HUES6 (cell line): ENCODE measurements around the gene RAB25.
A peak's percentile ranks its signal among the peaks of the same experiment; 100 is the strongest.
"Not testable (repeated sequence)": the region's sequence is repeated elsewhere in the genome, so short reads cannot be mapped to it uniquely, and the experiment has no call there.

Source experiments
- H3K27ac ChIP-seq: 2 replicates; pipeline ENCODE4 v1.7.0; 2013; ENCODE audit warnings: low read depth, mild to moderate bottlenecking, low read length, inconsistent platforms
- H3K27me3 ChIP-seq: 2 replicates; pipeline ENCODE4 v1.6.1; 2013; ENCODE audit warnings: low read length; ENCODE audit not compliant: control insufficient read depth, insufficient read depth
- H3K36me3 ChIP-seq: 2 replicates; pipeline ENCODE4 v1.6.1; 2013; ENCODE audit warnings: low read length; ENCODE audit not compliant: control insufficient read depth, insufficient read depth
- H3K4me1 ChIP-seq: 2 replicates; pipeline ENCODE4 v1.6.1; 2013; ENCODE audit warnings: low read length; ENCODE audit not compliant: control insufficient read depth, insufficient read depth
- H3K4me3 ChIP-seq: 2 replicates; pipeline ENCODE4 v1.5.1; 2013; ENCODE audit warnings: low read depth, low read length
- H3K9ac ChIP-seq: one replicate; pipeline ENCODE4 v1.6.1; 2013; ENCODE audit warnings: mild to moderate bottlenecking, low read length
- H3K9me3 ChIP-seq: 2 replicates; pipeline ENCODE4 v1.6.1; 2013; ENCODE audit warnings: low read depth, low read length; ENCODE audit not compliant: control insufficient read depth, insufficient read depth

RAB25 gene

DNA sequence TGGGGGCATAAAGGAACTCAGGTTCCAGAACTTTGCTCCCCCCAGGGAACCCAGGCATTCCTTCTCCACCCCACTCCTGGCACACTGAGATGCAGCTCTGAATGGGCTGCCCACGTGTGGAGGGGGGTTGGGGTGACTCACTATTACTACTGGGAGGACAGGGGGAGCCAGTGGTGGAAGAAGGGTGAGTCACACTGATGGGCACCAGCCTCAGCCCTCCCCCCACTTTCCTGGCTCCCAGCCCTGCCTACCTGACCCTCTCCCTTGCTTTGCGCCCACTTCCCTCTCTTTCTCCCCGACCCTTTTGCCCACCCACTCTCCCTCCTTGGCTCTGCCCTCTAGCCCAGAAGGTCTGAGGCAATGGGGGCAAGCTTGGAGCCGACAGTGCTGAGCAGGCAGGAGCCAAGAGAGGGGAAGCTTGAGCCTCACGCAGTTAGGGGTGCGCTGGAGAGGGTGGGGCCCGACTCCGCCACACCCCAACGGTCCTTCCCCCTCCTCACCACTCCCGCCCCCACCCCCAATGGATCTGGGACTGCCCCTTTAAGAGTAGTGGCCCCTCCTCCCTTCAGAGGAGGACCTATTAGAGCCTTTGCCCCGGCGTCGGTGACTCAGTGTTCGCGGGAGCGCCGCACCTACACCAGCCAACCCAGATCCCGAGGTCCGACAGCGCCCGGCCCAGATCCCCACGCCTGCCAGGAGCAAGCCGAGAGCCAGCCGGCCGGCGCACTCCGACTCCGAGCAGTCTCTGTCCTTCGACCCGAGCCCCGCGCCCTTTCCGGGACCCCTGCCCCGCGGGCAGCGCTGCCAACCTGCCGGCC is 53.4 kb downstream of the RAB25 start, which contains the start of gene LMNA:
LMNA (plus strand) TSS at position 611 of the 818 bp plus-strand sequence. CDS start 208 bp downstream, outside the sequence.
- peak within 1 kb of the TSS; percentile 69; the same call in 1 of the 2 replicates for H3K27ac ChIP-seq
- H3K9ac ChIP-seq = peak within 1 kb of the TSS; percentile 83
- H3K4me3 ChIP-seq = peak within 1 kb of the TSS; percentile 88
- H3K4me1 ChIP-seq = peaks cover 29% of the 10 kb centered on the region
- H3K27me3 ChIP-seq = no peaks in the 10 kb centered on the region
- no peaks in the 10 kb centered on the region for H3K9me3 ChIP-seq
- no peaks in the 10 kb centered on the region for H3K36me3 ChIP-seq

DNA sequence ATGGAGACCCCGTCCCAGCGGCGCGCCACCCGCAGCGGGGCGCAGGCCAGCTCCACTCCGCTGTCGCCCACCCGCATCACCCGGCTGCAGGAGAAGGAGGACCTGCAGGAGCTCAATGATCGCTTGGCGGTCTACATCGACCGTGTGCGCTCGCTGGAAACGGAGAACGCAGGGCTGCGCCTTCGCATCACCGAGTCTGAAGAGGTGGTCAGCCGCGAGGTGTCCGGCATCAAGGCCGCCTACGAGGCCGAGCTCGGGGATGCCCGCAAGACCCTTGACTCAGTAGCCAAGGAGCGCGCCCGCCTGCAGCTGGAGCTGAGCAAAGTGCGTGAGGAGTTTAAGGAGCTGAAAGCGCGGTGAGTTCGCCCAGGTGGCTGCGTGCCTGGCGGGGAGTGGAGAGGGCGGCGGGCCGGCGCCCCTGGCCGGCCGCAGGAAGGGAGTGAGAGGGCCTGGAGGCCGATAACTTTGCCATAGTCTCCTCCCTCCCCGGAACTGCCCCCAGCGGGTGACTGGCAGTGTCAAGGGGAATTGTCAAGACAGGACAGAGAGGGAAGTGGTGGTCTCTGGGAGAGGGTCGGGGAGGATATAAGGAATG is 54.1 kb downstream of the RAB25 start:
- Histone ChIP-seq H3K27me3 (no peaks in the 10 kb centered on the region), H3K4me1 (peaks cover 35% of the 10 kb centered on the region), H3K9me3 (no peaks in the 10 kb centered on the region), H3K27ac (peak overlapping the region; percentile 69; the same call in 1 of the 2 replicates), H3K4me3 (peak overlapping the region; percentile 88), H3K9ac (peak overlapping the region; percentile 83), H3K36me3 (no peaks in the 10 kb centered on the region)

DNA sequence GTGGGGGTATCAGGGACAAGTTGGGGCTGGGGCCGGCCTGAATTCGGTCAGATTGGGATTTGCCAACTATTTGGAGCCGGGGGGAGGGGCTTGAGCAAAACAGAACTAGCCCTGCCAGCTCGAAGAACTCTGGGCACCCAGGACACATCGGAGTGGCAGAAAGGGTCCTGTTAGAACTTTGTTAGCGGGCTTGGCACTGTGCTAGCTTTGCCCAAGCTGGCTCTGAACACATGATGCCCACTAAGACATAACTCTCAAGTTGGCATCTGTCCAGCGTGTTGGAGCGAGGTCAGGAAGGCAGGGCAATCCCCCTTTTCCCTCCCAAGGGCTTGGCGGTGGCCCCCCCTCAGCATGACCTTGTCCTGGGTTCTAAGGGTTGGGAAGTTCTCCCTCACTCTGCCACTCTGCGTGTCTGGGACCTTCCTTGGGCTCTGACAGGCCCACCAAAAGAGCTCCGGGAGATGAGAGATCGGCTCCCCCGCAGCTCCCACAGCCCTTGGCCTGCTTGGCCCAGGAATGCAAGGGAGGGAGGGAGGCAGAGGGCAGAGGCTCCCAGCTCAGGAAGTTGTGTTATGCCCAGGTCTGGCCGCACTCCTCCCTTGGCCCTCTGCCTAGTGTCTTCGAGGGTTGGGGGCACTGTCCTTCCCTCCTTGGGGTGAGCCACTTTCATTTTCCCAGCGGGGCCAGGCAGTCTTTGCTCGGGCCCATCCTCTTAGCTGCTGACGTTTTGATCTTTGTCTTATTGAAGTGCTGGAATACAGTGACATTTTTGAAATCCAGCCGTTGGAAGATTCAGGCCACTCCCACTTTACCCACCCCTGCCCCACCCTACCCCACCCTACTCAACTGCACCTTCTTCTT is 54.8 kb downstream of the RAB25 start:
- Histone ChIP-seq H3K9ac (peak overlapping the region; percentile 83), H3K4me3 (peak overlapping the region; percentile 88), H3K9me3 (no peaks in the 10 kb centered on the region), H3K36me3 (no peaks in the 10 kb centered on the region), H3K4me1 (peaks cover 42% of the 10 kb centered on the region), H3K27ac (no peak overlapping the region), H3K27me3 (no peaks in the 10 kb centered on the region)

DNA sequence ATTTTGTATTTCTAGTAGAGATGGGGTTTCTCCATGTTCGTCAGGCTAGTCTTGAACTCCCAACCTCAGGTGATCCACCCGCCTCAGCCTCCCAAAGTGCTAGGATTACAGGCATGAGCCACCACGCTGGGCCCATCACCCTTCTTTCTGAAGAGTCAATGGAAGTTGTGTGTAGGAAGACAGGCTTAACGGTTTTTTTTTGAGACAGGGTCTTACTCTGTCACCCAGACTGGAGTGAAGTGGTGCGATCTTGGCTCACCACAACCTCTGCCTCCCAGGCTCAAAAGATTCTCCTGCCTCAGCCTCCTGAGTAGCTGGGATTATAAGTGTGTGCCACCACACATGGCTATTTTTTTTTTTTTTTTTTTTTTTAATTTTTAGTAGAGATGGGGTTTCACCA is 55.8 kb downstream of the RAB25 start:
- H3K27ac ChIP-seq, H3K9ac ChIP-seq, H3K9me3 ChIP-seq, H3K27me3 ChIP-seq, H3K36me3 ChIP-seq: not testable (repeated sequence)
- Histone ChIP-seq H3K4me3 (peak overlapping the region; percentile 88; the same call in 1 of the 2 replicates), H3K4me1 (peaks cover 50% of the 10 kb centered on the region)

DNA sequence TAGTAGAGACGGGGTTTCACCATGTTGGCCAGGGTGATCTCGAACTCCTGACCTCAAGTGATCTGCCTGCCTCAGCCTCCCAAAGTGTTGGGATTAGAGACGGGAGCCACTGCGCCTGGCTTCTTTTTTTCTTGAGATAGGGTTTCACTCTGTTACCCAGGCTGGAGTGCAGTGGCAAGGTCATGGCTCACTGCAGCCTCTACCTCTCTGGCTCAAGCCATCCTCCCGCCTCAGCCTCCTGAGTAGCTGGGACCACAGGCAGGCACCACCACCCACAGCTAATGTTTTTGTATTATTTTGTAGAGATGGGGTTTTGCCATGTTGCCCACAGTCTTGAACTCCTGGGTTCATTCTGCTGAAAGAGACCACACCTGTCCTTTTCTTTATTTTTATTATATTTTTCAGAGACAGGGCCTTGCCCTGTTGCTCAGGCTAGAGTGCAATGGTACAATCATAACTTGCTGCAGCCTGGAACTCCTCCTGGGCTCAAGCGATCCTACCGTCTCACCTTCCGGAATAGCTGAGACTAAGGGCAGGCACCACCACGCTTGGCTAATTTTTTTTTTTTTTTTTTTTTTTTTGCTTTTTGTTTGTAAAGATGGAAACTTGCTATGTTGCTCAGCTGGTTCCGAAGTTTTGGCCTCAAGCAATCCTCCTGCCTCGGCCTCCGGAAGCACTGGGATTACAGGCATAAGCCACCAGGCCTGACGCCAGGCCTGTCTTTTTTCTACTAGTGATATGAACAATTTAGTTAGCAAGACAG is 56.6 kb downstream of the RAB25 start:
- Histone ChIP-seq H3K36me3 (no peaks in the 10 kb centered on the region), H3K4me3 (no peak overlapping the region), H3K9ac (no peak overlapping the region), H3K27me3 (no peaks in the 10 kb centered on the region), H3K4me1 (peaks cover 54% of the 10 kb centered on the region), H3K27ac (no peak overlapping the region), H3K9me3 (no peaks in the 10 kb centered on the region)

DNA sequence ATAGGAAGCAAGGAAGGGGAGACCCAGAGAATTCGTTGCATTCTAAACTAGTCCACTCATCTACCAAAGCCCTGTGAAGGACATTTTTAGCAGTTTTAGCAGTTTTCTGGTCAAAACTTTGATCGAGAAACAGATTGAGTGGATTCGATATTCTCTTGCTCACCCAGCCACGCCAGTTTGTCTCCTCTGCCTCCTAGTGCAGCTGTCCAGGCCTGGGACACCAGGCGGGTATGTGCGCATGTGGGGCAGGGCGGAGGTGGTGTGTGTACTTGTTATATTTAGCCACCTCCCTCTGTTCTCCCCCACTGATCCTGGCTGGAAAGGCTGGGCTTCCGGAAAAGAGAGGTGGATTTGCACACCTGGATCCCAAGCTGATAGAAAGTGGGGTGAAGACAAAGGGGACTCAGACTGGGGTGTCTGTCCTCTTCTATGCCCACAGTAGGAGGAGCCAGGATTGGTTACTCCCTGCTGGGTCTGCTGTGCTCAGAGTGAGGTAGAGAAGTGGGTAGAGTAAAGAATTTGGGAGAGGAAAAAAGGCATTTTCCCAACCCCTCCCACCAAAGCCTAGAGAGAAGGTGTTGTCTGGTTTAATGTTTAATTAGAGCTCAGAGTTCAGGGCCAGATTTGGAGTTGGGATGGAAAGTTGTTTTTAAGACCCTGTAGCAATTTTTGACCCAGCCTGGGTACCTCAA is 57.4 kb downstream of the RAB25 start:
- no peak overlapping the region for H3K9ac ChIP-seq
- no peak overlapping the region for H3K27ac ChIP-seq
- no peaks in the 10 kb centered on the region for H3K9me3 ChIP-seq
- peaks cover 56% of the 10 kb centered on the region for H3K4me1 ChIP-seq
- H3K27me3 ChIP-seq = no peaks in the 10 kb centered on the region
- no peak overlapping the region for H3K4me3 ChIP-seq
- H3K36me3 ChIP-seq = no peaks in the 10 kb centered on the region

DNA sequence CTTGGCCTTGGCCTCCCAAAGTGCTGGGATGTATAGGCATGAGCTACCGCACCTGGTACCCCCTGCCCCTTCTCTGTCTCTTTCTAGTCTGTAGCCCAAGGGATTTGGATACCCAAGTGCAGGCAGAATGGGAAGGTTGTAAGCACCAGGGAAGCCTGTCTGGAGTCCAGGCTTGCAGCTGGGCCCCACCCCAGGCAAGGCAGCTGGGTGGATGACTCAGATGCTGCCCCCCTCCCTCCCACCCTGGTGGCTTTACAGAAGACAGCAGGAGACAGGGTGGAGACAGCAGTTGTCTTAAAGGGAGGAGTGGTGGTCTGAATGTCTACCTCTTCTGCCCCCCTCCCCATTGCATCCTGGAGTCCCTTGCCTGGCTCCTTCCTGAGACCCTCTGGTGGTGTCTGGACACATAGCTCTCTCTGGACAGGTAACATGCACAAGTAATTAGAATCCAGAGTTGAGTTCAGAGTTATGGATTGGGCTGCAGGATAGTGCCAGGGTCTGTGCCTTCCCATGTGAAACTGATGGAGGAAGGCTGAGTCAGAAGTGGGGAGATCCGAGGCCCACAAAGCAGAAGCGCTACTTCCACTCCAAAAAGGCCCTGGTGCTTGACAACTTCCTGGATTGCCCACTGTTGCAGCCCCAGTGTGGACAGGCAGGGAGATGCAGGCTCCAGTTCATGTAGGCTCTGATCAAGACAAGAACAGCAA is 58.7 kb downstream of the RAB25 start:
- peak overlapping the region; percentile 13 for H3K9ac ChIP-seq
- no peak overlapping the region for H3K27ac ChIP-seq
- no peaks in the 10 kb centered on the region for H3K27me3 ChIP-seq
- H3K4me3 ChIP-seq = no peak overlapping the region; the same call in 1 of the 2 replicates
- no peaks in the 10 kb centered on the region for H3K36me3 ChIP-seq
- H3K4me1 ChIP-seq = peaks cover 57% of the 10 kb centered on the region
- H3K9me3 ChIP-seq = no peaks in the 10 kb centered on the region
